ENCODE data around the gene NYAP2.

DNA sequence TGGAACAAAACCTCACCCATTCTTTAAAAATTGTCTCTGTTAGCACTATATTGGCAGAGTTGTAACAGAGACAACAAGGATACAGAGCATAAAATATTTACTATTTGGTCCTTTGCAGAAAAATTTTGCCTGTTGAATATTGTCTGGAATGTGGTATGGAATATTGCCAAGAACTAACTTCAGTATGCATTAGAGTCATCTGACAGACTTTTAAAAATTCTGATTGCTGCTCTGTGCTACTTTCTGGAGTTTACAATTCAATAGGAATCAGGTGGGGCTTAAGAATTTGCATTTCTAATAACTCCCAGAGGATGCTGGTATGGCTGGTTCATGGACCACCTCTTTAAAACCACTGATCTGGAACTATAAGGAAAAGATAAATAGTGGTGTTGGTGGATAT lies 32.8 kb upstream of the NYAP2 start:
- TF ChIP-seq, protein P1, sequence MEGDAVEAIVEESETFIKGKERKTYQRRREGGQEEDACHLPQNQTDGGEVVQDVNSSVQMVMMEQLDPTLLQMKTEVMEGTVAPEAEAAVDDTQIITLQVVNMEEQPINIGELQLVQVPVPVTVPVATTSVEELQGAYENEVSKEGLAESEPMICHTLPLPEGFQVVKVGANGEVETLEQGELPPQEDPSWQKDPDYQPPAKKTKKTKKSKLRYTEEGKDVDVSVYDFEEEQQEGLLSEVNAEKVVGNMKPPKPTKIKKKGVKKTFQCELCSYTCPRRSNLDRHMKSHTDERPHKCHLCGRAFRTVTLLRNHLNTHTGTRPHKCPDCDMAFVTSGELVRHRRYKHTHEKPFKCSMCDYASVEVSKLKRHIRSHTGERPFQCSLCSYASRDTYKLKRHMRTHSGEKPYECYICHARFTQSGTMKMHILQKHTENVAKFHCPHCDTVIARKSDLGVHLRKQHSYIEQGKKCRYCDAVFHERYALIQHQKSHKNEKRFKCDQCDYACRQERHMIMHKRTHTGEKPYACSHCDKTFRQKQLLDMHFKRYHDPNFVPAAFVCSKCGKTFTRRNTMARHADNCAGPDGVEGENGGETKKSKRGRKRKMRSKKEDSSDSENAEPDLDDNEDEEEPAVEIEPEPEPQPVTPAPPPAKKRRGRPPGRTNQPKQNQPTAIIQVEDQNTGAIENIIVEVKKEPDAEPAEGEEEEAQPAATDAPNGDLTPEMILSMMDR (IDR thresholded peaks at IDR 0.05; ENCODE audit: insufficient read depth, low read length), result no peak
- TF ChIP-seq POLR2AphosphoS5 (IDR thresholded peaks at IDR 0.05; ENCODE audit: low read depth) (no peak), GABPA (IDR thresholded peaks at IDR 0.05; ENCODE audit: low read depth) (no peak), REST (IDR thresholded peaks at IDR 0.05; ENCODE audit: insufficient replicate concordance, low read depth) (no peak)

Measured in HL-60 (cell line).